Measurements from ENCODE around the gene USP19.

- peak; percentile 74 for TF ChIP-seq POLR2A (IDR thresholded peaks at IDR 0.05; ENCODE audit: low read depth, low read length)
- peak; percentile 52 for TF ChIP-seq TAF1 (IDR thresholded peaks at IDR 0.05; ENCODE audit: low read depth, low read length)
These were observed 45.4 kb upstream of the USP19 start, which contains the start of gene CCDC71 for GRCh38 chr3:49165771-49166751.
